Endothelial cell of umbilical vein (primary cell): ENCODE data around the gene ZNF132. TPM values are rescaled to one million over a fixed set of nuclear protein-coding genes. Genes with fewer than 3 reads are reported as not detected.

ENCODE experiments used
- BruUV-seq: library from RNA; stranded (reverse); fragments of 400-500 nt; replicated peaks from 2 replicates; lab custom pipeline; 2021; lab: Mats Ljungman, UMichigan
- CTCF ChIA-PET: fragments of 300-600, 350-600 bp; sonication (Branson Sonifier 250); formaldehyde crosslinking; loops from one replicate; lab custom pipeline; 2021; ENCODE audit warnings: antibody characterized with exemption, inconsistent platforms; lab: Charles Lee
- POLR2A ChIA-PET: fragments of 300-600, 350-600 bp; sonication (Branson Sonifier 250); formaldehyde crosslinking; loops from one replicate; lab custom pipeline; 2021; ENCODE audit warnings: antibody characterized with exemption, inconsistent platforms; lab: Charles Lee
- DNase-seq: peaks from one replicate; pipeline ENCODE4 v3.0.0-alpha.2; 2011; ENCODE audit warnings: low read depth, low spot score
- FAIRE-seq: peaks from 2 replicates; lab custom pipeline; 2011; peaks lifted over from hg19 to GRCh38; lab: Jason Lieb, UNC
- H2AFZ ChIP-seq: 2 replicates; pipeline ENCODE4 v1.6.0; 2012; ENCODE audit warnings: low read depth, low read length, control low read depth, inconsistent platforms
- H3K27ac ChIP-seq: 2 replicates; pipeline ENCODE4 v1.5.1; 2011; ENCODE audit warnings: low read depth, mild to moderate bottlenecking, control low read depth, low read length, moderate library complexity; ENCODE audit not compliant: insufficient read depth
- H3K27me3 ChIP-seq, 2 experiments: 2 replicates each; pipeline versions ENCODE4 v1.6.0 to v1.6.1; 2011; ENCODE audit warnings: low read length in 2 of 2, mixed read lengths in 1 of 2; ENCODE audit not compliant: control insufficient read depth in 2 of 2, insufficient read depth in 2 of 2
- H3K36me3 ChIP-seq, 2 experiments: 2 replicates in 1 of 2; 3 replicates in 1 of 2; pipeline ENCODE4 v1.5.1; 2011; ENCODE audit warnings: low read length in 2 of 2, mild to moderate bottlenecking in 1 of 2, moderate library complexity in 1 of 2; ENCODE audit not compliant: control insufficient read depth in 2 of 2, insufficient read depth in 2 of 2; ENCODE audit errors: extremely low read depth in 1 of 2
- H3K4me1 ChIP-seq: 3 replicates; pipeline ENCODE4 v1.5.1; 2011; ENCODE audit warnings: mild to moderate bottlenecking, low read length; ENCODE audit not compliant: control insufficient read depth, insufficient read depth; ENCODE audit errors: extremely low read depth
- H3K4me2 ChIP-seq: 2 replicates; pipeline ENCODE4 v1.6.1; 2011; ENCODE audit warnings: low read length, control low read depth, mixed read lengths; ENCODE audit not compliant: insufficient read depth
- H3K4me3 ChIP-seq, 3 experiments: fragments of 200-600 bp in 1 of 3; sonication (generic), shearing (Covaris generic) in 1 of 3; replicated peaks in 1 of 3; 2 replicates each; pipeline ENCODE4 v1.5.1; 2011 to 2016; ENCODE audit warnings: control low read depth in 3 of 3, low read length in 3 of 3, mild to moderate bottlenecking in 2 of 3, inconsistent platforms in 1 of 3, low read depth in 1 of 3, moderate library complexity in 1 of 3; ENCODE audit not compliant: insufficient read depth in 1 of 3
- H3K79me2 ChIP-seq: 2 replicates; pipeline ENCODE4 v1.6.0; 2012; ENCODE audit warnings: low read length, inconsistent platforms; ENCODE audit not compliant: control insufficient read depth, insufficient read depth
- H3K9ac ChIP-seq: replicated peaks from 2 replicates; pipeline ENCODE3; 2011; ENCODE audit warnings: low read length, control low read depth; ENCODE audit not compliant: insufficient read depth; ENCODE audit errors: extremely low read depth
- H3K9me1 ChIP-seq: replicated peaks from 3 replicates; pipeline ENCODE4 v1.6.0; 2011; ENCODE audit warnings: mild to moderate bottlenecking, low read length; ENCODE audit not compliant: control insufficient read depth, insufficient read depth; ENCODE audit errors: extremely low read depth
- H3K9me3 ChIP-seq: replicated peaks from 2 replicates; pipeline ENCODE4 v1.5.1; 2012; ENCODE audit warnings: low read length, inconsistent platforms; ENCODE audit not compliant: control insufficient read depth, insufficient read depth
- H4K20me1 ChIP-seq: replicated peaks from 2 replicates; pipeline ENCODE3; 2011; ENCODE audit warnings: mild to moderate bottlenecking, low read length; ENCODE audit not compliant: control insufficient read depth, insufficient read depth; ENCODE audit errors: extremely low read depth
- CTCF ChIP-seq, 2 donors: IDR thresholded peaks; 1 replicate in 1 of 2; 2 replicates in 1 of 2; pipeline ENCODE4 v1.5.1; 2011; ENCODE audit warnings: low read length in 2 of 2, mild to moderate bottlenecking in 2 of 2, moderate library complexity in 2 of 2, control low read depth in 1 of 2, inconsistent platforms in 1 of 2, low read depth in 1 of 2; ENCODE audit not compliant: insufficient read depth in 1 of 2; ENCODE audit errors: extremely low read depth in 1 of 2
- EZH2 ChIP-seq: IDR thresholded peaks from 2 replicates; pipeline ENCODE4 v1.6.1; 2012; ENCODE audit warnings: borderline replicate concordance, low read depth, mild to moderate bottlenecking, moderate library complexity, low read length, inconsistent platforms; ENCODE audit not compliant: severe bottlenecking
- FOS ChIP-seq: IDR thresholded peaks from 2 replicates; pipeline ENCODE4 v1.6.1; 2011; ENCODE audit warnings: mild to moderate bottlenecking, low read length, moderate library complexity, borderline replicate concordance; ENCODE audit not compliant: insufficient read depth
- GATA2 ChIP-seq: IDR thresholded peaks from 2 replicates; pipeline ENCODE4 v1.7.0; 2011; ENCODE audit warnings: low read depth, mild to moderate bottlenecking, moderate library complexity, mixed read lengths, low read length; ENCODE audit not compliant: insufficient read length, insufficient read depth
- JUN ChIP-seq: IDR thresholded peaks from 2 replicates; pipeline ENCODE4 v1.6.1; 2011; ENCODE audit warnings: borderline replicate concordance, low read depth; ENCODE audit not compliant: insufficient read length, insufficient read depth
- MYC ChIP-seq: IDR thresholded peaks from one replicate; pipeline ENCODE4 v1.6.1; 2011; ENCODE audit warnings: mild to moderate bottlenecking, low read depth, low read length
- POLR2A ChIP-seq: IDR thresholded peaks from 2 replicates; pipeline ENCODE4 v1.6.1; 2012; ENCODE audit warnings: low read depth, mild to moderate bottlenecking, control low read depth, low read length
- POLR2AphosphoS5 ChIP-seq: IDR thresholded peaks from 2 replicates; pipeline ENCODE4 v1.6.1; 2012; ENCODE audit warnings: low read depth, mild to moderate bottlenecking, control low read depth, low read length, moderate library complexity; ENCODE audit not compliant: insufficient read depth
- dilution Hi-C: fragments of 300-500 bp; cut with MboI; formaldehyde crosslinking; loops from one replicate; pipeline ENCODE4 v1.15.0; 2019; ENCODE audit warnings: low sequenced_read_pairs; ENCODE audit not compliant: extremely low pct_ligation_motif_present
- intact Hi-C: fragments of 100-400 bp; cut with micrococcal nuclease; formaldehyde crosslinking; loops from one replicate; pipeline ENCODE4 v1.10.0; 2022
- polyA plus RNA-seq, 4 experiments: library from polyadenylated mRNA; depleted of rRNA in 3 of 4; stranded (reverse) in 3 of 4; unstranded in 1 of 4; fragments of >200 nt; gene quantifications; 2 replicates each; pipeline versions ENCODE4 v1.2.1 to v1.2.3, GENCODE V29; 2011 to 2012; ENCODE audit warnings: missing spikeins in 1 of 4
- total RNA-seq: library from RNA; stranded (reverse); gene quantifications from 2 replicates; pipeline ENCODE4 v1.2.3, GENCODE V29; 2021
- TF ChIP-seq, protein P1 (sequence below): IDR thresholded peaks from 2 replicates; pipeline ENCODE4 v1.6.1; 2011; ENCODE audit not compliant: insufficient read depth, insufficient read length

Gene ZNF132
- total and polyA plus RNA-seq, 2 donors (not counting 3 experiments of a cell fraction or from before 2014, with no cell fraction given): 0.54 to 4.2 TPM

DNA sequence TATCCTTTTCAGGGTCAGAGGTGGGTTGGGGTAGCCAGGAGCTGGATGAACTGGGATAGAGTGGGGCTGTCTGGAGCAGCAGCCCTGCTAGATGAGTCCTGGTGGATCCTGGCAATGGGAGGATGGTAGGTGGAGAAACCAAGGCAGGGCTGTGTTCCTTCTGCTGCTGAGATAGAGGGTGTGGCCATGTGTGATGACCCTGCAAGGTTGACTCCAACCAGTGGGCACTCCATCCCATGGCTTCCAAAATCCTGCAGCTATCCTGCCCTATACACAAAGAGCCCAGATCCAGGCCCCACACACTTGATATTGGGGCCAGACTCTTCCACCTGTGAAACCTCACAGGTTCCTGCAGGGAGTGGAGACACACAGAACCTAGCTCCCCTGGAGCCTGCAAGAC lies 33.8 kb upstream of the ZNF132 start:
- Histone ChIP-seq H3K4me3 (no peak overlapping the region), H3K9ac (no peak overlapping the region), H3K4me2 (no peak overlapping the region), H3K4me1 (peaks cover 9% of the 10 kb centered on the region), H3K79me2 (peaks cover 2% of the 10 kb centered on the region), H3K27ac (no peak overlapping the region), H3K27me3 (no peaks in the 10 kb centered on the region), H3K36me3 (peaks cover 4 to 22% of the 10 kb centered on the region in 2 experiments), H4K20me1 (no peaks in the 10 kb centered on the region), H2AFZ (no peak overlapping the region), H3K9me3 (no peaks in the 10 kb centered on the region), H3K9me1 (no peaks in the 10 kb centered on the region)
- FAIRE-seq (no peak), DNase-seq (no peak)
- intact Hi-C loops: no loop called here
- ChIA-PET CTCF (no interaction called here), POLR2A (no interaction called here)
- BruUV-seq: no TSS peak
- no peak for TF ChIP-seq CTCF (IDR thresholded peaks at IDR 0.05; ENCODE audit: extremely low read depth in 1 of 2, insufficient read depth in 1 of 2, low read depth in 1 of 2, low read length in 2 of 2)
- no peak for TF ChIP-seq GATA2
- TF ChIP-seq, protein P1, sequence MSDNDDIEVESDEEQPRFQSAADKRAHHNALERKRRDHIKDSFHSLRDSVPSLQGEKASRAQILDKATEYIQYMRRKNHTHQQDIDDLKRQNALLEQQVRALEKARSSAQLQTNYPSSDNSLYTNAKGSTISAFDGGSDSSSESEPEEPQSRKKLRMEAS: no peak
- no peak for TF ChIP-seq JUN
- dilution Hi-C loops: no loop called here

DNA sequence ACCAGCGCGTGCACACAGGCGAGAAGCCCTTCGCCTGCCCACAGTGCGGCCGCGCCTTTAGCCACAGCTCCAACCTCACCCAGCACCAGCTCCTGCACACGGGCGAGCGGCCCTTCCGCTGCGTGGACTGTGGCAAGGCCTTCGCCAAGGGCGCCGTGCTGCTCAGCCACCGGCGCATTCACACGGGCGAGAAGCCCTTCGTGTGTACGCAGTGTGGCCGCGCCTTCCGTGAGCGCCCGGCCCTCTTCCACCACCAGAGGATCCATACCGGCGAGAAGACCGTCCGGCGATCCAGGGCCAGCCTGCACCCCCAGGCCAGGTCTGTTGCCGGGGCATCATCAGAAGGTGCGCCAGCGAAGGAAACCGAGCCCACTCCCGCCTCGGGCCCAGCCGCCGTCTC lies 31.8 kb upstream of the ZNF132 start:
- H3K4me3 ChIP-seq: no peak overlapping the region
- FAIRE-seq: no peak
- DNase-seq: no peak
- no peaks in the 10 kb centered on the region for H3K9me1 ChIP-seq
- dilution Hi-C loops: no loop called here
- H3K9ac ChIP-seq: no peak overlapping the region
- H2AFZ ChIP-seq: no peak overlapping the region
- no peaks in the 10 kb centered on the region for H3K9me3 ChIP-seq
- peaks cover 4 to 22% of the 10 kb centered on the region in 2 experiments for H3K36me3 ChIP-seq
- no peaks in the 10 kb centered on the region for H4K20me1 ChIP-seq
- H3K4me2 ChIP-seq: no peak overlapping the region
- peaks cover 10% of the 10 kb centered on the region for H3K4me1 ChIP-seq
- H3K27me3 ChIP-seq: no peaks in the 10 kb centered on the region
- ChIA-PET CTCF (no interaction called here), POLR2A (no interaction called here)
- H3K27ac ChIP-seq: no peak overlapping the region
- BruUV-seq: no TSS peak
- TF ChIP-seq, protein P1: no peak
- TF ChIP-seq EZH2 (no peak), FOS (no peak), CTCF (IDR thresholded peaks at IDR 0.05; ENCODE audit: extremely low read depth in 1 of 2, insufficient read depth in 1 of 2, low read depth in 1 of 2, low read length in 2 of 2) (no peak), POLR2AphosphoS5 (no peak), POLR2A (no peak), MYC (no peak), GATA2 (no peak), JUN (no peak)
- intact Hi-C loops: no loop called here
- H3K79me2 ChIP-seq: peaks cover 10% of the 10 kb centered on the region
